ENCODE data around the gene BLVRB.
A peak's percentile ranks its signal among the peaks of the same experiment; 100 is the strongest.

DNA sequence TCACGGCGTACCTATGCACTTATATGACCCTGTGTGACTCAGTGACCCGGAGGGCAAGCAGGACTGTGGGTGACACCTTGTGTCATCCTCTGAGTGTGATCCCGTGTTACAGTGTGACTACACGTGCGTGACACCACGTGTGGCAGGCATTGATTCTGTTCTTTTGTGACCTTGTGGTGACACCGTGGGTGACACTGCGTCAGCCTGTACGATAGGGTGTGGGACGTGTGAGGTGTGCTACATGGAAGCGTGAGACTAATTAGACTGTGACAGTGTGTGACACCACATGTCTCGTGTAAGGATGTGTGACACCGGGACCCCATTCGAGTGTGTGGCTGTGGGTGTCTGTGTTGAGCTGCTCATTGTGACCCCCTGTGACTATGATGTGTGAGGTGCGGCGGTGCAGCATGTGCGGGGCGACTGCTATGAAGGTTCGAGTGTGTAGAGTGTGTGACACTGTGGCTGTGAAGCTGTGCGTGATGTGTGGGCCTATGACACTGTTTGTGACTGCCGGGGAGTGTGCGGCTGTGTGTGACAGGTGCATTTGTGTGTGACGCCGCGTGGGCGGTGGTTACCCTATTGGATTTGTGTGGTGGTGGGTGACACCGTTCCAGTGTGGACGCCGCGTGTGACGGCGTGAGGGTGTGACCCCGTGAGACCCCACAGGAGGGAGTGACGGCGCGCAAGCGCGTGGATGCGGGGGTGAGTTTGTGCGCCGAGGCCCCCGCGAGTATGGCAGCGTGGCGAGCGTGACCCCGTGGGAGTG is 857 bp upstream of the BLVRB start:
- no peak for TF ChIP-seq EWSR1 (IDR thresholded peaks at IDR 0.05; ENCODE audit: borderline replicate concordance, low read depth, partially characterized antibody)
- TF ChIP-seq TCFL5 (CRISPR knock-in tag; conservative IDR thresholded peaks at IDR 0.05) = no peak
- TF ChIP-seq BCOR (IDR thresholded peaks at IDR 0.05) = peak; percentile 38; the same call in 1 of the 2 replicates
- TF ChIP-seq POLR2AphosphoS5 (IDR thresholded peaks at IDR 0.05; ENCODE audit: control insufficient read depth, insufficient read depth, low read depth, low read length) = no peak
- TF ChIP-seq, protein P1, sequence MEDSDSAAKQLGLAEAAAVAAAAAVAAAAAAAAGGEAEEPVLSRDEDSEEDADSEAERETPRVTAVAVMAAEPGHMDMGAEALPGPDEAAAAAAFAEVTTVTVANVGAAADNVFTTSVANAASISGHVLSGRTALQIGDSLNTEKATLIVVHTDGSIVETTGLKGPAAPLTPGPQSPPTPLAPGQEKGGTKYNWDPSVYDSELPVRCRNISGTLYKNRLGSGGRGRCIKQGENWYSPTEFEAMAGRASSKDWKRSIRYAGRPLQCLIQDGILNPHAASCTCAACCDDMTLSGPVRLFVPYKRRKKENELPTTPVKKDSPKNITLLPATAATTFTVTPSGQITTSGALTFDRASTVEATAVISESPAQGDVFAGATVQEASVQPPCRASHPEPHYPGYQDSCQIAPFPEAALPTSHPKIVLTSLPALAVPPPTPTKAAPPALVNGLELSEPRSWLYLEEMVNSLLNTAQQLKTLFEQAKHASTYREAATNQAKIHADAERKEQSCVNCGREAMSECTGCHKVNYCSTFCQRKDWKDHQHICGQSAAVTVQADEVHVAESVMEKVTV (CRISPR knock-in tag; IDR thresholded peaks at IDR 0.05) = no peak
- TF ChIP-seq TCF7L2 (IDR thresholded peaks at IDR 0.05; ENCODE audit: low read depth, low read length) = no peak
- TF ChIP-seq MYC (IDR thresholded peaks at IDR 0.05; ENCODE audit: low read depth, low read length) = no peak
- no peak for TF ChIP-seq MYC (CRISPR knock-in tag; IDR thresholded peaks at IDR 0.05; ENCODE audit: borderline replicate concordance, low read depth)
- no peak for TF ChIP-seq NCOA2 (IDR thresholded peaks at IDR 0.05; ENCODE audit: partially characterized antibody in 2 of 2)
- TF ChIP-seq, protein P2, sequence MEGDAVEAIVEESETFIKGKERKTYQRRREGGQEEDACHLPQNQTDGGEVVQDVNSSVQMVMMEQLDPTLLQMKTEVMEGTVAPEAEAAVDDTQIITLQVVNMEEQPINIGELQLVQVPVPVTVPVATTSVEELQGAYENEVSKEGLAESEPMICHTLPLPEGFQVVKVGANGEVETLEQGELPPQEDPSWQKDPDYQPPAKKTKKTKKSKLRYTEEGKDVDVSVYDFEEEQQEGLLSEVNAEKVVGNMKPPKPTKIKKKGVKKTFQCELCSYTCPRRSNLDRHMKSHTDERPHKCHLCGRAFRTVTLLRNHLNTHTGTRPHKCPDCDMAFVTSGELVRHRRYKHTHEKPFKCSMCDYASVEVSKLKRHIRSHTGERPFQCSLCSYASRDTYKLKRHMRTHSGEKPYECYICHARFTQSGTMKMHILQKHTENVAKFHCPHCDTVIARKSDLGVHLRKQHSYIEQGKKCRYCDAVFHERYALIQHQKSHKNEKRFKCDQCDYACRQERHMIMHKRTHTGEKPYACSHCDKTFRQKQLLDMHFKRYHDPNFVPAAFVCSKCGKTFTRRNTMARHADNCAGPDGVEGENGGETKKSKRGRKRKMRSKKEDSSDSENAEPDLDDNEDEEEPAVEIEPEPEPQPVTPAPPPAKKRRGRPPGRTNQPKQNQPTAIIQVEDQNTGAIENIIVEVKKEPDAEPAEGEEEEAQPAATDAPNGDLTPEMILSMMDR (IDR thresholded peaks at IDR 0.05 in 2 of 3, conservative IDR thresholded peaks at IDR 0.05 in 1 of 3; ENCODE audit: insufficient read depth in 2 of 3, low read depth in 1 of 3, low read length in 3 of 3) = no peak
- no peak for TF ChIP-seq EP300 (IDR thresholded peaks at IDR 0.05; ENCODE audit: low read length)
- TF ChIP-seq GATA2 (CRISPR knock-in tag; IDR thresholded peaks at IDR 0.05) = no peak
- no peak for TF ChIP-seq ARNT (IDR thresholded peaks at IDR 0.05)

All from K562 (cell line).